GM12872 (cell line): Measurements from ENCODE around the gene CDH4.

Source experiments
- CTCF ChIP-seq: IDR thresholded peaks from 3 replicates; pipeline ENCODE4 v1.5.1; 2011; ENCODE audit warnings: low read depth, mild to moderate bottlenecking, low read length, moderate library complexity; ENCODE audit not compliant: insufficient read depth

Gene CDH4

GRCh38 chr20:61544910-61545889 is 293.1 kb downstream of the CDH4 start:
- no peak for TF ChIP-seq CTCF

DNA sequence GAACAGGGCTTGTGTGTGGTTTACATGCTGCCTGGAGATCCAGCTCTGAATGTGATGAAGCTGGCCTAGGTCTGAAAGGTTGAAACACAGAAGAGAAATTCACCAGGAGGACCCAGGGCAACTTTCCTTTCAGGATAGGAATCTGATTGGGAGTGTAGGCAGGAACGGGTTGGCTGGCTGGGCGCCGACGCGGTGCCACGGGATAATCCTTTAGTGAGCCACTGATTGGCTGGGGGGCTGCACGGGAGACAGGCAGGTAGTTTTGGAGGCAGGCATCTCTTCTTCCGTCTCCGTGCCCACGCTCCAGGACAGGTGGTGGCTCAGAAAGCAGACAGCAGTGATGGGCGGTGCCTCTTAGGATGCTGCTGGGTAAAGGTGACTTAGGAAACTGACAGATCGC is 294.6 kb downstream of the CDH4 start:
- no peak for TF ChIP-seq CTCF

DNA sequence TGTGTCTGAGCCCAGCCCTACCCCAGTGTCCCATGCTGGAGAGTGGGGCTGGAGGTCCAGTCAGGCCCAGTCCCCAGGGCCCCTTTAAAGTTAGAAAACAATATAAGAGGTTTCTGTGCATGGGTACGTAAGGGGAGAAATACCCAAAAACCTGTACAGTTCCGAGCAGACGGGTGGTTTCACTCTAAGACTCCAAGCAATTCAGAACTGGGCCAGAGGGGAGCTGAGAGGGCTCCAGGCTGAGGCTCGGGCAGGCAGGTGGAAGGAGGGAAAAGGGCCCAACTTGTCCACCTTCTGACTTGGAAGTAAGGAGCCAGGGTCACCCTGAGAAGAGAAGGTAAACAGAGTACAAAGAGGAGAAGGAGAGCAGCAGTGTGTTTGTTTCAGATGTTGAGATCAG is 296.0 kb downstream of the CDH4 start:
- no peak for TF ChIP-seq CTCF

GRCh38 chr20:61549865-61550264 is 297.8 kb downstream of the CDH4 start:
- TF ChIP-seq CTCF, result no peak

GRCh38 chr20:61551401-61551800 is 299.3 kb downstream of the CDH4 start:
- no peak for TF ChIP-seq CTCF

DNA sequence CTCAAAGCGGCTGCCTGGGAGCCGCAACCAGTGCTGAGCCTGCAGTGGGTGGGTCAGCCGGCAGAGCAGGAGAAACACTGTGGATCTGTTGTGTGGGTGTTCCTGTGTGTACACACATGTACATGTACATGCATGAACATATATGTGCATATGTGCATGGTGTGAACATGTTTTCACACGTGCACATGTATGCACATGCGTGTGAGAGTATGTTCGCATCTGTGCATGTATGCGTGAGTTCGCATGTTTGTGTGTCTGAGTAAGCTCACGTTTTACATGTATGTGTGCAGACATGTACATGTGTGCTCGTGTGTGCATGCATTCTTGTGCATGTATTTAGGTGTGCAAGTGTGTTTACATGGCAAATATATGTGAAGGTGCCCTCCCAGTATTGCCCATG is 302.6 kb downstream of the CDH4 start:
- no peak for TF ChIP-seq CTCF

GRCh38 chr20:61555566-61555965 is 303.5 kb downstream of the CDH4 start:
- no peak for TF ChIP-seq CTCF
